ENCODE measurements around the gene FXYD2. TPM values are rescaled to one million over a fixed set of nuclear protein-coding genes. Genes with fewer than 3 reads are reported as not detected.

The FXYD2 gene
- total RNA-seq, 4 donors from 2014 or later: 0.50 to 3.0 (median 1.2) TPM

GRCh38 chr11:117793583-117793982 lies 31.0 kb downstream of the FXYD2 start:
- H3K9me3 ChIP-seq: no peaks in the 10 kb centered on the region
- WGBS, 2 donors (ENCODE audit: low coverage in 1 of 2): 87 to 88% methylated on average over 8 to 9 of the region's 9 CpGs

GRCh38 chr11:117792992-117793391 lies 31.6 kb downstream of the FXYD2 start:
- TF ChIP-seq POLR2AphosphoS5 (IDR thresholded peaks at IDR 0.05): no peak
- TF ChIP-seq POLR2A (IDR thresholded peaks at IDR 0.05): no peak
- no peak for TF ChIP-seq CTCF (IDR thresholded peaks at IDR 0.05)
- no peak for TF ChIP-seq EP300 (IDR thresholded peaks at IDR 0.05)
- Histone ChIP-seq H3K4me3 (no peak overlapping the region), H3K36me3 (no peaks in the 10 kb centered on the region), H3K9me3 (no peaks in the 10 kb centered on the region), H3K27ac (no peak overlapping the region), H3K27me3 (peaks cover 62% of the 10 kb centered on the region), H3K4me1 (peaks cover 0 to 21% (median 18%) of the 10 kb centered on the region in 3 donors)
- ATAC-seq: no peak
- WGBS, 2 donors (ENCODE audit: low coverage in 1 of 2): 94% methylated on average over 4 of the region's 6 CpGs; no CpG with 5 or more reads in 1 of the 2 donors

More at GRCh38 chr11:117793583-117793982, 31.0 kb downstream of the FXYD2 start:
- no peak for ATAC-seq
- no peak overlapping the region for H3K4me3 ChIP-seq
- TF ChIP-seq CTCF (IDR thresholded peaks at IDR 0.05) (no peak), EP300 (IDR thresholded peaks at IDR 0.05) (no peak), POLR2A (IDR thresholded peaks at IDR 0.05) (no peak), POLR2AphosphoS5 (IDR thresholded peaks at IDR 0.05) (no peak)
- H3K36me3 ChIP-seq: no peaks in the 10 kb centered on the region
- no peak overlapping the region for H3K27ac ChIP-seq
- H3K27me3 ChIP-seq: peaks cover 65% of the 10 kb centered on the region
- peaks cover 0 to 21% (median 18%) of the 10 kb centered on the region in 3 donors for H3K4me1 ChIP-seq

GRCh38 chr11:117792241-117792640 lies 32.3 kb downstream of the FXYD2 start:
- WGBS, 2 donors (ENCODE audit: low coverage in 1 of 2): 67% methylated on average over 1 of the region's 5 CpGs; no CpG with 5 or more reads in 1 of the 2 donors

GRCh38 chr11:117790279-117790678 lies 34.3 kb downstream of the FXYD2 start:
- Histone ChIP-seq H3K27me3 (peaks cover 45% of the 10 kb centered on the region), H3K27ac (no peak overlapping the region), H3K36me3 (no peaks in the 10 kb centered on the region), H3K4me1 (no peaks in the 10 kb centered on the region), H3K4me3 (no peak overlapping the region), H3K9me3 (no peaks in the 10 kb centered on the region)
- 62 to 90% methylated on average over 3 of the region's 3 CpGs for WGBS, 2 donors (ENCODE audit: low coverage in 1 of 2)
- TF ChIP-seq EP300 (IDR thresholded peaks at IDR 0.05) (no peak), POLR2A (IDR thresholded peaks at IDR 0.05) (no peak), CTCF (IDR thresholded peaks at IDR 0.05) (no peak), POLR2AphosphoS5 (IDR thresholded peaks at IDR 0.05) (no peak)
- no peak for ATAC-seq

More at GRCh38 chr11:117792241-117792640, 32.3 kb downstream of the FXYD2 start:
- TF ChIP-seq POLR2A (IDR thresholded peaks at IDR 0.05): no peak
- TF ChIP-seq POLR2AphosphoS5 (IDR thresholded peaks at IDR 0.05): no peak
- TF ChIP-seq EP300 (IDR thresholded peaks at IDR 0.05): no peak
- TF ChIP-seq CTCF (IDR thresholded peaks at IDR 0.05): no peak
- Histone ChIP-seq H3K27ac (no peak overlapping the region), H3K4me3 (no peak overlapping the region), H3K36me3 (no peaks in the 10 kb centered on the region), H3K9me3 (no peaks in the 10 kb centered on the region), H3K27me3 (peaks cover 55% of the 10 kb centered on the region), H3K4me1 (peaks cover 0 to 18% (median 18%) of the 10 kb centered on the region in 3 donors)
- no peak for ATAC-seq

- no peak overlapping the region for H3K4me3 ChIP-seq
- TF ChIP-seq EP300 (IDR thresholded peaks at IDR 0.05): no peak
- no peak for TF ChIP-seq POLR2A (IDR thresholded peaks at IDR 0.05)
- TF ChIP-seq CTCF (IDR thresholded peaks at IDR 0.05): no peak
- no peak for TF ChIP-seq POLR2AphosphoS5 (IDR thresholded peaks at IDR 0.05)
- peaks cover 44% of the 10 kb centered on the region for H3K27me3 ChIP-seq
- H3K4me1 ChIP-seq: no peaks in the 10 kb centered on the region
- no peak overlapping the region for H3K27ac ChIP-seq
- H3K9me3 ChIP-seq: no peaks in the 10 kb centered on the region
- 60 to 85% methylated on average over 1 to 4 of the region's 4 CpGs for whole genome bisulfite sequencing, 2 donors (ENCODE audit: low coverage in 1 of 2)
- ATAC-seq: no peak
- no peaks in the 10 kb centered on the region for H3K36me3 ChIP-seq
These were observed 35.3 kb downstream of the FXYD2 start for GRCh38 chr11:117789241-117789640.
